ENCODE results near the gene POLRMT.

POLRMT gene

DNA sequence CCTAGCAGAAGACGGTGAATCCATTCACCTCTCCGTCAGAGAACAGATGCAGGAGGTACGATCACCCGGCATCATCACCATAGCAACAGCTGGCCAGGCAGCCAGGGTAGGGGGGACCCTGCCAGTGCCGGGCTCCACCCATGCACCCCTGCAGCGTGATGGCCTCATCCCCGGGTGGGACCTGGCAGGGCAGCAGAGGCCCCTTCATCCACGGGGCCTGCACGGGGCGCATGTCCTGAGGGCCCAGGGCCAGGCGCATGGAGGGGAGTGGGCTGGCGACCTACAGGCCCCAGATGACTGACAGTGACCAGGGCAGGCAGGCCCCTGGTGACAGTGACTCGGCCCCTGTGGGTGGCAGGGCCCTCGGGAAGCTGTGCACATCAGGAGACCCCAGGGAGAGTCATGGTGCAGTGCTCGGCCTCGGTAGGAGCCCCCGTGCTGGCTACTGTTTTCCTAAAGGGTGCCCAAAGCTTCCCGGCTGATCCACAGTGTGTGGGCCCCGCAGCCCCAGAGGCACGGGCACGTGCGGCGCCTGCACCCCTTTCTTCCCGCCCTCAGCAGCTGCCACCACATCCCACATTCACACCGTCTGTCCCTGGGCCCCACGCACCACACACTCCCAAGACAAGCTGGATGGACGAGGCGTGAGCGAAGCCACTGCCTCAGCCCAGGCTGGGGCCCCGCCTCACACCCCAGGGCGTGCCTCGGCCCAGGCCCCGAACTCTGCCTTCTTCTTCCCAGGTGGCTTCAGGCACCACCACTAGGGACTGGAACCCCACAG, 24.9 kb upstream of the POLRMT start:
- no peak for TF ChIP-seq ZNF274 (IDR thresholded peaks at IDR 0.05; ENCODE audit: low read depth, low read length)
- H3K4me3 ChIP-seq (ENCODE audit: low read length), result no peak overlapping the region

DNA sequence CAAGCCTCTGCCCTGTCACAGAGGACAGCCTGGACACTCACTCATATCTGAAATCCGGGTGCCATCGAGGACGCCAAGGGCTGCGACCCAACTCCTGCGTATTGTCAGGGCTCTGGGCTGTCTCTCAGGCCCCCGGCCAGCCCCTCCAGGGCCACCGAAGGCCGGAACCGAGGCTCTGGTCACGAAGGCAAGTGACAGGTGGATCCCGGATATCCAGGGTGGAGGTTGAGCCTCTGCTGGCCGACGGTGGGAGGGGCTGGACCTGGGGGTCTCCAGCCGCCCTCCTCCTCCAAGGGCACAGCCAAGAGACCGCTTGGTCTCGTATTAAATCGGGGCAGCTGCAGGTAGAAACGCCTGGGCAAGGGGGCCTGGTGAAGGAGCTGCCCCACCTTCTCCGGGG, 24.3 kb upstream of the POLRMT start:
- no peak overlapping the region for H3K4me3 ChIP-seq (ENCODE audit: low read length)
- no peak for TF ChIP-seq ZNF274 (IDR thresholded peaks at IDR 0.05; ENCODE audit: low read depth, low read length)

- no peak for TF ChIP-seq ZNF274 (IDR thresholded peaks at IDR 0.05; ENCODE audit: low read depth, low read length)
- no peak overlapping the region for H3K4me3 ChIP-seq (ENCODE audit: low read length)
These were observed 23.6 kb upstream of the POLRMT start for GRCh38 chr19:656751-657559.

- H3K4me3 ChIP-seq (ENCODE audit: low read length), result no peak overlapping the region
These were observed 22.4 kb upstream of the POLRMT start for GRCh38 chr19:655691-656090.

DNA sequence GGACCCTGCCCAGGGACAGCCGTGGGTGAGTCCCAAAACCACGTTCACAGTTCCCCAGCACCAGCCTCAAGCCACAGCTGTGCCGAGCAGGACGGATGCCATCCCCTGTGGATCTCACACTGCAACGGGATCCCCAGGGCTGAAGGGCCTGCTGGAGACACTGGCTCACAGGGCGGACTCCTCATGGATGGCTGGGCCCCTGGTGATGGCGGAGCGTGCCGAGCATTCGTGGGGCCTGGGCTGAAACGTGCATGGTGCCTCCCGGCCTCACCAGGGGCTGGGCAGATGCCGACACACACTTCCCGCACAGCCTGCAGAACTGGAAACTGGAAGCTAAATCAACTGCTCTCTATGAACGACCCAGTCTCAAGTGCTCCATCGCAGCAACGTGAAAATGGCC, 20.1 kb upstream of the POLRMT start:
- no peak overlapping the region for H3K4me3 ChIP-seq (ENCODE audit: low read length)
- no peak for TF ChIP-seq ZNF274 (IDR thresholded peaks at IDR 0.05; ENCODE audit: low read depth, low read length)

More at GRCh38 chr19:655691-656090, 22.4 kb upstream of the POLRMT start:
- no peak for TF ChIP-seq ZNF274 (IDR thresholded peaks at IDR 0.05; ENCODE audit: low read depth, low read length)

DNA sequence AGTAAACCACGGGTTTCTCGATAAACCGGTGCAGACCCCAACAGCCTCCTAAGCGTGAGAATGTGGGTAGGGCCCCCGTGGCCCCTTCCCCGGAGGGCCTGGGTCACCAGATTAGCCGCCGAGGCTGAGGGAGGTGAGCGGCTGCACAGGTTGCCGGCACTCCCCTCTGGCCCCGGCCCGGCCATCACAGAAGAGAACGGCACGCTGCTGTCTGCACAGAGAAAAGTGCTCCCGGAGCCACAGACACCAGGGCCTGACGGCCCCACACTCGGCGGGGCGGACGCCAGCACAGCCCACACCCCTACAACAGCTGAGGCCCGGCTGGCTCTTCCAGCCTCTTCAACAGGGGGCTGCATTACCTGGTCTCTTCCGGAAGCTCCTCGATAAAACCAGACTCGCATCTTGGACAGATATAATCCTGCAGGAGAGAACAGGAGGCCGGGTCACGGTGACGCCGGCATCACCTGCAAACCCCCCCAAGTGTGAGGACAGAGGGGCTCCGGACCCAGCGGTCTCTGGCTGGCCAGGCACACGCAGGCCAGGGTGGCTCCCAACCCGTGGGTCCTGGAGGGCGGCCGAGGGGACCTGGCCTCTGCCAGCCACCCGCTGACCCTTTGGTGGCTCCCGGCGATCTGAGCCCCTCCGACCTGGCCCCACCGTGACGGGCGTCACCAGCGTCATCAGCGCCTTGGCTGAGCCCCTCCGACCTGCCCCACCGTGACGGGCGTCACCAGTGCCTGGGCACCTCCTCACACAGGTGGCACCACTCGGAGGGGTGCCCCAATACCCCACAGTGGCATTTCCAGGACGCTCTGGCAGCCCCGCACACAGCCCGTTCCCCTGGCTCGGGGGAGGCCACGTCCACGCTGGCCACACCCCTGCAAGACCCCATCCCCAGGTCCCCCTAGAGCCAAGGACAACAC, 19.4 kb upstream of the POLRMT start:
- TF ChIP-seq ZNF274 (IDR thresholded peaks at IDR 0.05; ENCODE audit: low read depth, low read length), result no peak
- H3K4me3 ChIP-seq (ENCODE audit: low read length), result no peak overlapping the region

DNA sequence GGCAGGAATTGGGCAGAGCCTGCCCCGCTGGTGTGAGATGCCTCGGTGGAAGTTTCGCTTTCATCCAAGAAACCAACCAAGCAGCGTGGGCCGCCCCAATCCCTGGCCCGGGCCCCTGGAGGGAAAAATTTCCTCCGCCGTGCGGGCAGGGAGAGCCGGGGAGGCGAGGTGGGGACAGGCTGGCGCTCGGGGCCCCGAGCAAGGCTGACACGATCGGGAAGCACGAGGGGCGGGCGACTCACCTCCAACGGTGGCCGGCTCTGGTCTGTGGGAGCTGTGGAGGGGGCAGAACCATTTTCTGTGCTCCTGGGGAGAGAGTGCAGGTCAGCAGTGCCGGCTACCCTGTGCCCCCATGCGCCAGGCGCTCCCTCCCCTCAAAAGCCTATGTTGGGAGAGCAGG, 18.7 kb upstream of the POLRMT start:
- H3K4me3 ChIP-seq (ENCODE audit: low read length), result no peak overlapping the region
- no peak for TF ChIP-seq ZNF274 (IDR thresholded peaks at IDR 0.05; ENCODE audit: low read depth, low read length)

DNA sequence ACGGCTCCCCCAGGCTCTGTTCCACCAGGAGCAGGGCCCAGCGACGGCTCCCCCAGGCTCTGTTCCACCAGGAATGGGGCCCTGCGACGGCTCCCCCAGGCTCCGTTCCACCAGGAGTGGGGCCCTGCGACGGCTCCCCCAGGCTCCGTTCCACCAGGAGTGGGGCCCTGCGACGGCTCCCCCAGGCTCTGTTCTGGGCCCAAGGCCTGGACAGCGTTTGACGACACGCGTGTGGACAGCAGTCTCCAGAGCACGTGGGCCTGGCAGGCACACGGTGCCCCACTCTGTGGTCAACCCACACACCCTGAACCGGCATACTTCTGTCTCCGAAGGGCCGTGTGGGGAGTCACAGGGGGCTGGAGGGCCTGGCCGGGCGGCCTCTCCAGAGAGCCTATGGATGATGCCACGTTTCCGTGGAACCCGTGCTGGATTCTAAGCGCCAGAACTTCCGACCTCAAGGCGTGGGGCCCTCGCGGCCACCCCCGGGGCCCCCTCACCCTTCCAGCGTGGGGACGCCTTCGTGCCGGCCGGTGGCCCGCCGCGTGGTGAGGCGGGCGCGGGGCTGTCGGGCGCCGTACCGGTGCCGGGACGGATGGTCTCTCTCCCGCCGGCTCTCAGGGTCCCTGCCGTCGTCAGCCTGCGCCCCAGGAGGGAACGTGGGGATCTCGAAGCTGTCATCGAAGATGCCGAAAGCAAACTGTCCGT, 17.9 kb upstream of the POLRMT start:
- TF ChIP-seq ZNF274 (IDR thresholded peaks at IDR 0.05; ENCODE audit: low read depth, low read length), result no peak
- no peak overlapping the region for H3K4me3 ChIP-seq (ENCODE audit: low read length)

DNA sequence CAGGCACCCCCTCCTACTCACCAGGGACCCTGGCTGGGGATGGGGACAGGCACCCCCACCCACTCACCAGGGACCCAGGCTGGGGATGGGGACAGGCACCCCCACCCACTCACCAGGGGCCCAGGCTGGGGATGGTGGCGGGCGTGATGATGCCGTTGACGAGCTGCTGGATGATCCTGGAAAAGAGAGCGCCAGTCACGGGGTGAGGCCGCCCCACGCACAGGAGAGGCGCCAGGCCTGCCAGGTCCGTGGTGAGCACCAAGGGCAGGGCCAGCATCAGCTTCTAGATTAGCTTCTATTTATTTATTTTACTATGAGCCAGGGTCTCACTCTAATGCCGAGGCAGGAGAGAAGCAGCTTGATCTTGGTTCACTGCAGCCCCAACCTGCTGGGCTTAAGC, 16.8 kb upstream of the POLRMT start:
- TF ChIP-seq ZNF274 (IDR thresholded peaks at IDR 0.05; ENCODE audit: low read depth, low read length), result no peak
- H3K4me3 ChIP-seq (ENCODE audit: low read length), result no peak overlapping the region

- H3K4me3 ChIP-seq (ENCODE audit: low read length), result no peak overlapping the region
- no peak for TF ChIP-seq ZNF274 (IDR thresholded peaks at IDR 0.05; ENCODE audit: low read depth, low read length)
These were observed 15.8 kb upstream of the POLRMT start for GRCh38 chr19:648904-649801.

DNA sequence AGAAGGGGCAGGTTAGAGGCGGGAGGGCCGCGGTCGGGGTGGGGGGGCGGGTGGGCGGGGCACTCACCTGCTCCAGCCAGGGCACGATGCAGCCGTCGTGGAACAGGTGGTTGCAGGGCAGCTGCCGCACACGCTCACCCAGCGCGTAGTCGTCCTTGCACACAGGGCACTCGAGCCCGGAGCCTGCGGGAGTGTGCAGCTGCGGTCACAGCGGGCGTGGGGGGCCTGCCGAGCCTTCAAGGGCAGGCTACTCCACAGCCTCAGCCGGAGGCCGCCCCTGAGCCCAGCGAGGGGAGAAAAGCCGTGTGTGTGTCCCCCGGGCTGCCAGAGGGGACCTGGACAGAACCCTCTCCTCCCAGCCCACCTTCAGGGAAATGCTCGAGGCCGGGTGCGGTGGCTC, 15.0 kb upstream of the POLRMT start:
- H3K4me3 ChIP-seq (ENCODE audit: low read length), result no peak overlapping the region
- TF ChIP-seq ZNF274 (IDR thresholded peaks at IDR 0.05; ENCODE audit: low read depth, low read length), result no peak

- TF ChIP-seq ZNF274 (IDR thresholded peaks at IDR 0.05; ENCODE audit: low read depth, low read length), result no peak
- H3K4me3 ChIP-seq (ENCODE audit: low read length), result no peak overlapping the region
These were observed 14.4 kb upstream of the POLRMT start for GRCh38 chr19:647566-648284.
